NOMO-1 treated with dmso at 0.1 percent for 144 hours (cell line): Measurements from ENCODE around the gene FAM25C.
"Not testable (repeated sequence)": the region's sequence is repeated elsewhere in the genome, so short reads cannot be mapped to it uniquely, and the experiment has no call there.

Experiments
- DNase-seq: peaks from one replicate; lab custom pipeline; 2025; ENCODE audit not compliant: unreplicated experiment; lab: John Stamatoyannopoulos, UW

Gene FAM25C

GRCh38 chr10:47959677-47960076, 39.9 kb downstream of the FAM25C start:
- DNase-seq: not testable (repeated sequence)

- DNase-seq: not testable (repeated sequence)
These were observed 42.4 kb downstream of the FAM25C start for GRCh38 chr10:47957158-47957557.

- peak; percentile 20 for DNase-seq
These were observed 52.2 kb downstream of the FAM25C start for GRCh38 chr10:47947424-47947823.
